ENCODE results near the gene DENND1B. TPM values are rescaled to one million over a fixed set of nuclear protein-coding genes. Genes with fewer than 3 reads are reported as not detected.

The DENND1B gene
- total and polyA plus RNA-seq, 9 of the 15 experiments (the other 6 are each of a cell fraction or from before 2014, with no cell fraction given), result 2.1 to 12.1 (median 7.5) TPM

DNA sequence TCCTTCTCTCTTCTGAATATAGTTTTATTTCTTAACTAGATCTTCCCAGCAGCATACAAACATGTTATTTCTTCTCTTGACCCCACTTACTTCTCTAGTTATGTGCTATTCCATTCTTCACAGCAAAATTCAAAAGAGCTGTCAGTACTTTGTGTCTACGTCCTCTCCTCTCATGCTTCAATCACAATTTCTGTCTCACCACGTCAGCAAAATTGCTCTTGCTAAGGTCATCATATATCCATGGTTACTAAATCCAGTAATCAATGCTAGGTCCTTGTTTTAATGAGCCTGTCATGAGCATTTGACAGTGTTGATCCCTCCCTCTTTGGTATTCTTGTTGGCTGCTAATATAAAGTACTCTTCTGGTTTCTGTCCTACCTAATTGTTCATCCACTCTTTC is 214.2 kb downstream of the DENND1B start:
- CTCF ChIA-PET (ENCODE audit: low intra/inter-chr PET ratio), result no interaction called here
- intact Hi-C loops (cut with micrococcal nuclease), result no loop called here

DNA sequence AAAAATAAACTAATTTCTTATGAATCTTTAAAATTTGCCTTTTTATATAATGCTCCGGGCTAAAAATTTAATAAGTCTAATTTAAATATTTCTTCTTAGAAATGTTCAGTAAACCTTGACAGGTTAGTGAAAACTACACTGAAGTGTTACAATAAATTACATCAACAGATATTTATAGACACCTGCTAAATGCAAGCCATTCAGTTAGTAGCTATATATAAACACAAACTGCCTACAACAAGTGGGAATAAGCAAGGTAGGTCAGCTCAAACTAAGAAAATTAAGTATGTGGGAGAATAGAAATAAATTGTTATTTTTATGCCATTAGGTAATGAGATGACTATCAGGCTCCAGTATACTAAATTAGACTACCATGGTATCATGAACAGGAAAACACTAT is 215.6 kb downstream of the DENND1B start:
- Histone ChIP-seq H3K9me1 (ENCODE audit: control insufficient read depth, insufficient read depth, low read length) (no peaks in the 10 kb centered on the region), H4K20me1 (replicated peaks; ENCODE audit: control insufficient read depth, insufficient read depth, low read length) (no peaks in the 10 kb centered on the region), H3K9ac (ENCODE audit: insufficient read depth in 1 of 2, low read depth in 2 of 2, low read length in 2 of 2) (no peak overlapping the region), H3K27ac (ENCODE audit: extremely low read depth, low read depth, low read length) (no peak overlapping the region), H3K9me3 (replicated peaks; ENCODE audit: control insufficient read depth, insufficient read depth, low read depth, low read length) (no peaks in the 10 kb centered on the region), H2AFZ (ENCODE audit: low read depth, low read length) (no peak overlapping the region), H3K4me1 (replicated peaks in 1 of 2; ENCODE audit: control insufficient read depth in 2 of 2, insufficient read depth in 2 of 2, low read length in 2 of 2) (no peaks in the 10 kb centered on the region), H3K4me3 (no peak overlapping the region), H3K27me3 (ENCODE audit: control insufficient read depth in 2 of 2, insufficient read depth in 2 of 2, low read length in 2 of 2) (no peaks in the 10 kb centered on the region), H3K36me3 (ENCODE audit: control insufficient read depth, insufficient read depth, low read length) (no peaks in the 10 kb centered on the region), H3K79me2 (ENCODE audit: control insufficient read depth, insufficient read depth, low read length) (no peaks in the 10 kb centered on the region), H3K4me2 (ENCODE audit: insufficient read depth, low read length) (no peak overlapping the region)
- DNase-seq (ENCODE audit: extremely low read depth in 1 of 4, low spot score in 3 of 4), result no peak
- FAIRE-seq, result no peak
- in situ Hi-C loops (cut with MboI), result no loop called here
- POLR2A ChIA-PET, result no interaction called here
- no TSS peak for BruUV-seq (replicated peaks)
- ATAC-seq, result no peak
- no peak for TF ChIP-seq ZFP30 (CRISPR knock-in tag; IDR thresholded peaks at IDR 0.05; ENCODE audit: borderline replicate concordance)
- TF ChIP-seq POLR2G (IDR thresholded peaks at IDR 0.05; ENCODE audit: low read depth, low read length), result no peak
- no peak for TF ChIP-seq NCOA2 (IDR thresholded peaks at IDR 0.05; ENCODE audit: partially characterized antibody in 2 of 2)
- no peak for TF ChIP-seq LARP7 (IDR thresholded peaks at IDR 0.05)
- TF ChIP-seq ZNF584 (CRISPR knock-in tag; IDR thresholded peaks at IDR 0.05; ENCODE audit: low read depth), result no peak
- TF ChIP-seq ZNF780A (CRISPR knock-in tag; IDR thresholded peaks at IDR 0.05), result no peak
- TF ChIP-seq HDAC3 (IDR thresholded peaks at IDR 0.05; ENCODE audit: borderline replicate concordance, partially characterized antibody), result no peak
- TF ChIP-seq NRF1 (conservative IDR thresholded peaks at IDR 0.05 in 1 of 2, IDR thresholded peaks at IDR 0.05 in 1 of 2), result no peak
- no peak for TF ChIP-seq ZNF347 (CRISPR knock-in tag; IDR thresholded peaks at IDR 0.05; ENCODE audit: low read depth)
- no peak for TF ChIP-seq FOXJ2 (tag; IDR thresholded peaks at IDR 0.05)
- intact Hi-C loops (cut with micrococcal nuclease), result no loop called here
- WGBS (ENCODE audit: insufficient coverage, low coverage, missing lambda C conversion rate), result 50% methylated on average over 1 of the region's 1 CpG
- CTCF ChIA-PET (ENCODE audit: low intra/inter-chr PET ratio), result no interaction called here

More for the DNA sequence above, 214.2 kb downstream of the DENND1B start:
- Histone ChIP-seq H3K9me3 (replicated peaks; ENCODE audit: control insufficient read depth, insufficient read depth, low read depth, low read length) (no peaks in the 10 kb centered on the region), H2AFZ (ENCODE audit: low read depth, low read length) (no peak overlapping the region), H3K27me3 (ENCODE audit: control insufficient read depth in 2 of 2, insufficient read depth in 2 of 2, low read length in 2 of 2) (no peaks in the 10 kb centered on the region), H3K4me2 (ENCODE audit: insufficient read depth, low read length) (no peak overlapping the region), H3K27ac (ENCODE audit: extremely low read depth, low read depth, low read length) (no peak overlapping the region), H3K9me1 (ENCODE audit: control insufficient read depth, insufficient read depth, low read length) (no peaks in the 10 kb centered on the region), H3K79me2 (ENCODE audit: control insufficient read depth, insufficient read depth, low read length) (no peaks in the 10 kb centered on the region), H3K4me3 (no peak overlapping the region), H4K20me1 (replicated peaks; ENCODE audit: control insufficient read depth, insufficient read depth, low read length) (no peaks in the 10 kb centered on the region), H3K4me1 (replicated peaks in 1 of 2; ENCODE audit: control insufficient read depth in 2 of 2, insufficient read depth in 2 of 2, low read length in 2 of 2) (no peaks in the 10 kb centered on the region), H3K36me3 (ENCODE audit: control insufficient read depth, insufficient read depth, low read length) (no peaks in the 10 kb centered on the region), H3K9ac (ENCODE audit: insufficient read depth in 1 of 2, low read depth in 2 of 2, low read length in 2 of 2) (no peak overlapping the region)
- no peak for FAIRE-seq
- 51% methylated on average over 2 of the region's 2 CpGs for WGBS (ENCODE audit: insufficient coverage, low coverage, missing lambda C conversion rate)
- POLR2A ChIA-PET, result no interaction called here
- in situ Hi-C loops (cut with MboI), result no loop called here
- ATAC-seq, result no peak
- no peak for DNase-seq (ENCODE audit: extremely low read depth in 1 of 4, low spot score in 3 of 4)
- no TSS peak for BruUV-seq (replicated peaks)
- TF ChIP-seq ZNF316 (IDR thresholded peaks at IDR 0.05) (peak; percentile 67), MAFK (IDR thresholded peaks at IDR 0.05; ENCODE audit: low read length) (0 out of 2 replicates have a peak, but pooled peaks have one; percentile 11), ILK (tag; IDR thresholded peaks at IDR 0.05; ENCODE audit: borderline replicate concordance, low read depth) (no peak), C11orf30 (IDR thresholded peaks at IDR 0.05; ENCODE audit: low read depth) (0 out of 2 replicates have a peak, but pooled peaks have one; percentile 25), BCL6 (CRISPR knock-in tag; IDR thresholded peaks at IDR 0.05) (no peak)
- TF ChIP-seq, protein P1, sequence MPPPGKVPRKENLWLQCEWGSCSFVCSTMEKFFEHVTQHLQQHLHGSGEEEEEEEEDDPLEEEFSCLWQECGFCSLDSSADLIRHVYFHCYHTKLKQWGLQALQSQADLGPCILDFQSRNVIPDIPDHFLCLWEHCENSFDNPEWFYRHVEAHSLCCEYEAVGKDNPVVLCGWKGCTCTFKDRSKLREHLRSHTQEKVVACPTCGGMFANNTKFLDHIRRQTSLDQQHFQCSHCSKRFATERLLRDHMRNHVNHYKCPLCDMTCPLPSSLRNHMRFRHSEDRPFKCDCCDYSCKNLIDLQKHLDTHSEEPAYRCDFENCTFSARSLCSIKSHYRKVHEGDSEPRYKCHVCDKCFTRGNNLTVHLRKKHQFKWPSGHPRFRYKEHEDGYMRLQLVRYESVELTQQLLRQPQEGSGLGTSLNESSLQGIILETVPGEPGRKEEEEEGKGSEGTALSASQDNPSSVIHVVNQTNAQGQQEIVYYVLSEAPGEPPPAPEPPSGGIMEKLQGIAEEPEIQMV (tag; conservative IDR thresholded peaks at IDR 0.05; ENCODE audit: low read depth), result no peak
